Measurements from ENCODE around the gene PDCD2. TPM values are rescaled to one million over a fixed set of nuclear protein-coding genes. Genes with fewer than 3 reads are reported as not detected.

Gene PDCD2
- total and polyA plus RNA-seq, 9 of the 15 experiments (the other 6 are each of a cell fraction or from before 2014, with no cell fraction given): 67.3 to 430 (median 318) TPM

DNA sequence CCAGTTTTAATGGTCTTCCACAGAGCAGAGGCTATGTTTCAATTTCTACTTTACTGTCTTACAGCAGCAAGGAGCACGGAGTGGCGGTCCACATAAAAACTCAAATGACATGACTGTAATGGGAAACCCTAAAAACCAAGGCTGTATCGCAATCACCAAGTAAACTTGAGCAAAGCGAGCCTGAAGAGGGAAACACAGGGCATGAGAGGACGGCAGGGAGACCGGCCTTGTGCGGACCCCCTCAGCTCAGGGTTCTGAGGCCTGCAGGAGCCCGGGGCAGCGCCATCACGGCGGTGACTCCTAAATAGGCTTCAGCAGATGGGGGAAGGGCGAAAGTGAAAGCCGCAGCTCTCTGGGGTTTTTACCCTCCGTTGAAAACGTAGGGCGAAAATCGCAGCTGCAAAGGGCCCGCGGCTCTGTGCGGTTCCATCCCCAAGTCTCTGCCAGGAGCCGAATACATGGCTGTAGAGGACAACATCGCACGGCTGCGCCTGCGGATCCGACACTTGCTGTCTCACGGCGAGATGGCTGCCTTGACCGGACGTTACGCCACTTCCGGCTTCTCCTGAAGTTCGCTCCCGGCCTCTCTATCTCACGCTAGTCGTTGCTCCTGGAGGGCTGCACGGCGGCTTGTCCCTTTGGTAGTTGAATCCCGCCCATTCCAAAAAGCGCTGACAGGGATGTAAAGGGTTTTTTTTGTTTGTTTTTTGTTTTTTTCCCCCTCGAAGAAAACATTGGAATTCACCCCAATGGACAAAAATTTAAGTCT lies 31.5 kb downstream of the PDCD2 start, which contains the start of gene PSMB1 (continued):
- TF ChIP-seq, protein P1, sequence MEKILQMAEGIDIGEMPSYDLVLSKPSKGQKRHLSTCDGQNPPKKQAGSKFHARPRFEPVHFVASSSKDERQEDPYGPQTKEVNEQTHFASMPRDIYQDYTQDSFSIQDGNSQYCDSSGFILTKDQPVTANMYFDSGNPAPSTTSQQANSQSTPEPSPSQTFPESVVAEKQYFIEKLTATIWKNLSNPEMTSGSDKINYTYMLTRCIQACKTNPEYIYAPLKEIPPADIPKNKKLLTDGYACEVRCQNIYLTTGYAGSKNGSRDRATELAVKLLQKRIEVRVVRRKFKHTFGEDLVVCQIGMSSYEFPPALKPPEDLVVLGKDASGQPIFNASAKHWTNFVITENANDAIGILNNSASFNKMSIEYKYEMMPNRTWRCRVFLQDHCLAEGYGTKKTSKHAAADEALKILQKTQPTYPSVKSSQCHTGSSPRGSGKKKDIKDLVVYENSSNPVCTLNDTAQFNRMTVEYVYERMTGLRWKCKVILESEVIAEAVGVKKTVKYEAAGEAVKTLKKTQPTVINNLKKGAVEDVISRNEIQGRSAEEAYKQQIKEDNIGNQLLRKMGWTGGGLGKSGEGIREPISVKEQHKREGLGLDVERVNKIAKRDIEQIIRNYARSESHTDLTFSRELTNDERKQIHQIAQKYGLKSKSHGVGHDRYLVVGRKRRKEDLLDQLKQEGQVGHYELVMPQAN (IDR thresholded peaks at IDR 0.05; ENCODE audit: borderline replicate concordance): peak; percentile 73
- no peak for TF ChIP-seq SAFB2 (IDR thresholded peaks at IDR 0.05; ENCODE audit: borderline replicate concordance, low read depth, low read length, severe bottlenecking)
- peak; percentile 13; the same call in 1 of the 2 replicates for TF ChIP-seq L3MBTL2 (IDR thresholded peaks at IDR 0.05)
- peak; percentile 83 for TF ChIP-seq CEBPG (CRISPR knock-in tag; IDR thresholded peaks at IDR 0.05)
- TF ChIP-seq CEBPG (tag; conservative IDR thresholded peaks at IDR 0.05 in 1 of 2, IDR thresholded peaks at IDR 0.05 in 1 of 2): peak in 1 of 2 experiments; percentile 62; a peak in 1 of 4 replicates
- TF ChIP-seq ZNF583 (CRISPR knock-in tag; IDR thresholded peaks at IDR 0.05): no peak
- TF ChIP-seq, protein P2, sequence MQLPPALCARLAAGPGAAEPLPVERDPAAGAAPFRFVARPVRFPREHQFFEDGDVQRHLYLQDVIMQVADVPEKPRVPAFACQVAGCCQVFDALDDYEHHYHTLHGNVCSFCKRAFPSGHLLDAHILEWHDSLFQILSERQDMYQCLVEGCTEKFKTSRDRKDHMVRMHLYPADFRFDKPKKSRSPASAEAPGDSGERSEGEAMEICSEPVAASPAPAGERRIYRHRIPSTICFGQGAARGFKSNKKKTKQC (CRISPR knock-in tag; IDR thresholded peaks at IDR 0.05): peak; percentile 84
- TF ChIP-seq JUND (IDR thresholded peaks at IDR 0.05; ENCODE audit: borderline replicate concordance, low read depth, low read length): peak; percentile 71
- peak; percentile 45; the same call in 1 of the 3 replicates for TF ChIP-seq JUND (tag; IDR thresholded peaks at IDR 0.05; ENCODE audit: borderline replicate concordance, low read depth, low read length)
- no peak for TF ChIP-seq ZNF146 (CRISPR knock-in tag; IDR thresholded peaks at IDR 0.05; ENCODE audit: unreplicated experiment)
- no peak for TF ChIP-seq ZFPM2 (CRISPR knock-in tag; IDR thresholded peaks at IDR 0.05)
- TF ChIP-seq SMAD4 (CRISPR knock-in tag; conservative IDR thresholded peaks at IDR 0.05): peak; percentile 65; the same call in 1 of the 2 replicates
- TF ChIP-seq PHB (CRISPR knock-in tag; IDR thresholded peaks at IDR 0.05): 0 out of 2 replicates have a peak, but pooled peaks have one; percentile 70
- peak; percentile 85; the same call in 1 of the 2 replicates for TF ChIP-seq KAT8 (IDR thresholded peaks at IDR 0.05; ENCODE audit: low read depth)

All from K562 (cell line).